ENCODE data around the gene SEZ6. TPM values are rescaled to one million over a fixed set of nuclear protein-coding genes. Genes with fewer than 3 reads are reported as not detected.

The SEZ6 gene
- total and polyA plus RNA-seq, 4 experiments from 2014 or later = 0.41 to 0.81 TPM; not detected in 2

GRCh38 chr17:29042026-29042678 is 36.3 kb upstream of the SEZ6 start:
- H3K4me3 ChIP-seq (ENCODE audit: low read length in 2 of 2) = no peak overlapping the region
- no peaks in the 10 kb centered on the region for H3K9me3 ChIP-seq (ENCODE audit: control insufficient read depth in 1 of 2, low read length in 2 of 2)
- H3K4me1 ChIP-seq (ENCODE audit: insufficient read depth, low read length) = no peaks in the 10 kb centered on the region
- H3K36me3 Mint-ChIP-seq = no peaks in the 10 kb centered on the region
- H3K36me3 ChIP-seq (ENCODE audit: insufficient read depth, low read length) = no peaks in the 10 kb centered on the region
- no peak overlapping the region for H3K27ac ChIP-seq (ENCODE audit: low read depth, low read length)
- H3K9me3 Mint-ChIP-seq = peaks cover 0 to 3% (median 0%) of the 10 kb centered on the region in 8 donors
- no peaks in the 10 kb centered on the region for H3K27me3 ChIP-seq (ENCODE audit: insufficient read depth, low read length)
- ChIA-PET CTCF (ENCODE audit: partially characterized antibody) (no interaction called here), POLR2A (ENCODE audit: partially characterized antibody) (no interaction called here)
- DNase-seq = no peak
- no peak overlapping the region for H3K27ac Mint-ChIP-seq
- H3K4me1 Mint-ChIP-seq = no peaks in the 10 kb centered on the region
- H3K27me3 Mint-ChIP-seq = peaks cover 4 to 5% of the 10 kb centered on the region in 2 donors
- no peak overlapping the region for H3K4me3 Mint-ChIP-seq
- intact Hi-C loops (cut with micrococcal nuclease) = no loop called here

- Mint-ChIP-seq H3K4me1 (no peaks in the 10 kb centered on the region), H3K27me3 (peaks cover 2 to 5% of the 10 kb centered on the region in 2 donors)
- intact Hi-C loops (cut with micrococcal nuclease) = no loop called here
Measured at GRCh38 chr17:29041571-29041970, 35.7 kb upstream of the SEZ6 start.

GRCh38 chr17:29041091-29041490 is 35.3 kb upstream of the SEZ6 start:
- H3K27me3 Mint-ChIP-seq = peaks cover 2 to 7% of the 10 kb centered on the region in 2 donors
- peaks cover 0 to 3% (median 0%) of the 10 kb centered on the region in 8 donors for H3K9me3 Mint-ChIP-seq
- Histone ChIP-seq H3K36me3 (ENCODE audit: insufficient read depth, low read length) (no peaks in the 10 kb centered on the region), H3K27me3 (ENCODE audit: insufficient read depth, low read length) (no peaks in the 10 kb centered on the region), H3K9me3 (ENCODE audit: control insufficient read depth in 1 of 2, low read length in 2 of 2) (no peaks in the 10 kb centered on the region), H3K27ac (ENCODE audit: low read depth, low read length) (no peak overlapping the region), H3K4me1 (ENCODE audit: insufficient read depth, low read length) (no peaks in the 10 kb centered on the region), H3K4me3 (ENCODE audit: low read length in 2 of 2) (no peak overlapping the region)
- POLR2A ChIA-PET (ENCODE audit: partially characterized antibody) = no interaction called here
- intact Hi-C loops (cut with micrococcal nuclease) = no loop called here
- no peak overlapping the region for H3K27ac Mint-ChIP-seq
- H3K4me3 Mint-ChIP-seq = no peak overlapping the region
- H3K36me3 Mint-ChIP-seq = no peaks in the 10 kb centered on the region
- H3K4me1 Mint-ChIP-seq = no peaks in the 10 kb centered on the region
- CTCF ChIA-PET (ENCODE audit: partially characterized antibody) = no interaction called here
- no peak for DNase-seq

More at GRCh38 chr17:29041571-29041970, 35.7 kb upstream of the SEZ6 start:
- H3K4me3 Mint-ChIP-seq = no peak overlapping the region
- peaks cover 0 to 3% (median 0%) of the 10 kb centered on the region in 8 donors for H3K9me3 Mint-ChIP-seq
- no peaks in the 10 kb centered on the region for H3K4me1 ChIP-seq (ENCODE audit: insufficient read depth, low read length)
- H3K27ac ChIP-seq (ENCODE audit: low read depth, low read length) = no peak overlapping the region
- no peaks in the 10 kb centered on the region for H3K36me3 ChIP-seq (ENCODE audit: insufficient read depth, low read length)
- no peak overlapping the region for H3K4me3 ChIP-seq (ENCODE audit: low read length in 2 of 2)
- no peak for DNase-seq
- H3K9me3 ChIP-seq (ENCODE audit: control insufficient read depth in 1 of 2, low read length in 2 of 2) = no peaks in the 10 kb centered on the region
- POLR2A ChIA-PET (ENCODE audit: partially characterized antibody) = no interaction called here
- no peaks in the 10 kb centered on the region for H3K36me3 Mint-ChIP-seq
- H3K27me3 ChIP-seq (ENCODE audit: insufficient read depth, low read length) = no peaks in the 10 kb centered on the region
- no peak overlapping the region for H3K27ac Mint-ChIP-seq
- CTCF ChIA-PET (ENCODE audit: partially characterized antibody) = no interaction called here

GRCh38 chr17:29039764-29040598 is 34.1 kb upstream of the SEZ6 start:
- no peaks in the 10 kb centered on the region for H3K36me3 Mint-ChIP-seq
- POLR2A ChIA-PET (ENCODE audit: partially characterized antibody) = no interaction called here

GRCh38 chr17:29038085-29038795 is 32.4 kb upstream of the SEZ6 start:
- intact Hi-C loops (cut with micrococcal nuclease) = no loop called here
- Histone ChIP-seq H3K27ac (ENCODE audit: low read depth, low read length) (no peak overlapping the region), H3K27me3 (ENCODE audit: insufficient read depth, low read length) (no peaks in the 10 kb centered on the region), H3K9me3 (ENCODE audit: control insufficient read depth in 1 of 2, low read length in 2 of 2) (no peaks in the 10 kb centered on the region), H3K4me3 (ENCODE audit: low read length in 2 of 2) (no peak overlapping the region), H3K4me1 (ENCODE audit: insufficient read depth, low read length) (no peaks in the 10 kb centered on the region), H3K36me3 (ENCODE audit: insufficient read depth, low read length) (no peaks in the 10 kb centered on the region)
- no peak for DNase-seq
- Mint-ChIP-seq H3K4me1 (no peaks in the 10 kb centered on the region), H3K27me3 (peaks cover 12 to 15% of the 10 kb centered on the region in 2 donors), H3K36me3 (peaks cover 0 to 4% of the 10 kb centered on the region in 2 donors), H3K4me3 (no peak overlapping the region), H3K9me3 (peaks cover 0 to 21% (median 15%) of the 10 kb centered on the region in 8 donors), H3K27ac (no peak overlapping the region)
- POLR2A ChIA-PET (ENCODE audit: partially characterized antibody) = no interaction called here
- CTCF ChIA-PET (ENCODE audit: partially characterized antibody) = interaction anchor here (1.6 kb wide), 1 partner anchor 10 kb away, joined by 6 read pairs; no protein-coding TSS in a partner anchor

More at GRCh38 chr17:29039764-29040598, 34.1 kb upstream of the SEZ6 start:
- H3K4me3 ChIP-seq (ENCODE audit: low read length in 2 of 2) = no peak overlapping the region
- H3K27ac ChIP-seq (ENCODE audit: low read depth, low read length) = no peak overlapping the region
- H3K36me3 ChIP-seq (ENCODE audit: insufficient read depth, low read length) = no peaks in the 10 kb centered on the region
- H3K4me1 ChIP-seq (ENCODE audit: insufficient read depth, low read length) = no peaks in the 10 kb centered on the region
- Mint-ChIP-seq H3K9me3 (peaks cover 0 to 6% (median 4%) of the 10 kb centered on the region in 8 donors), H3K27me3 (peaks cover 8 to 12% of the 10 kb centered on the region in 2 donors), H3K27ac (no peak overlapping the region), H3K4me1 (no peaks in the 10 kb centered on the region), H3K4me3 (no peak overlapping the region)
- no peaks in the 10 kb centered on the region for H3K27me3 ChIP-seq (ENCODE audit: insufficient read depth, low read length)
- CTCF ChIA-PET (ENCODE audit: partially characterized antibody) = interaction anchor here (1.6 kb wide), 1 partner anchor 9 kb away, joined by 6 read pairs; no protein-coding TSS in a partner anchor
- intact Hi-C loops (cut with micrococcal nuclease) = no loop called here
- DNase-seq = no peak
- no peaks in the 10 kb centered on the region for H3K9me3 ChIP-seq (ENCODE audit: control insufficient read depth in 1 of 2, low read length in 2 of 2)

DNA sequence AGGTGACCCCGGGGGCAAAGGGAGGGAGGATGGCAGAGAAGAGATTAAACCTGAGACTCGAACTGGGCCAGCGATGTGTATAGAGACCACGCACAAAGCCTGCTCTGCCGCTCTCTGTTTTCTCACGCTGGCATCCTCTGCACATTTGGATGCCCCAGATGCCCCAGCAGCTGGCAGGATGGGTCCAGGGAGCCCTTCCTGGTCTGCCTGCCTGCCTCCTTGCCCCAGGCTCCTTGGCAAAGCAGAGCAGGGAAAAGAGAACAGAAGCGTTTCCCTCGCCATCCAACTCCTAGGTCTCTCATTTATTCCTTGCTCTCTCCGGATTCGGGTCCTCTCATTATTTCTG is 31.9 kb upstream of the SEZ6 start:
- no peaks in the 10 kb centered on the region for H3K9me3 ChIP-seq (ENCODE audit: control insufficient read depth in 1 of 2, low read length in 2 of 2)
- H3K9me3 Mint-ChIP-seq = peaks cover 0 to 21% (median 15%) of the 10 kb centered on the region in 8 donors
- peaks cover 15 to 18% of the 10 kb centered on the region in 2 donors for H3K27me3 Mint-ChIP-seq
- H3K4me3 Mint-ChIP-seq = no peak overlapping the region
- ChIA-PET CTCF (ENCODE audit: partially characterized antibody) (no interaction called here), POLR2A (ENCODE audit: partially characterized antibody) (no interaction called here)
- no peaks in the 10 kb centered on the region for H3K27me3 ChIP-seq (ENCODE audit: insufficient read depth, low read length)
- no peaks in the 10 kb centered on the region for H3K4me1 Mint-ChIP-seq
- H3K27ac Mint-ChIP-seq = no peak overlapping the region
- peaks cover 0 to 4% of the 10 kb centered on the region in 2 donors for H3K36me3 Mint-ChIP-seq
- no peak overlapping the region for H3K4me3 ChIP-seq (ENCODE audit: low read length in 2 of 2)
- no peaks in the 10 kb centered on the region for H3K36me3 ChIP-seq (ENCODE audit: insufficient read depth, low read length)
- no peak for DNase-seq
- H3K4me1 ChIP-seq (ENCODE audit: insufficient read depth, low read length) = no peaks in the 10 kb centered on the region
- intact Hi-C loops (cut with micrococcal nuclease) = no loop called here
- H3K27ac ChIP-seq (ENCODE audit: low read depth, low read length) = no peak overlapping the region

DNA sequence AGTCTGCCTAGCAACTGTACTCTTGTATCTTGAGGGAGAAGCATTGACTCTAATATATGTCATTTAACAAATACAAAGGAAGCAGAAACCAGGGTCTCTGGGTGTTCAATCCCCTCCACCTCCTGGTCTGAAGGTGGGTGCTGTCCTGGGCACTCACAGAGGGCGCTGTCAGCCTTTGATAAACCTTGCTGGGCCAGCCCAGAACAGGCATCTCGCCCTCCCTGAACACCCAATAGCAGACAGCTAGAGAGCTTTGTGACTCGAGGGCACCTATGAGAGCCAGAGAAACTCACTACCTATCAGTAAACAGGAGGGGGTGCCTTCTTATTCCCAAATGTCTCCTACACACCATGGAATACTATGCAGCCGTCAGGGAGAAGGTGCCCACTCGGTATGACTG is 30.8 kb upstream of the SEZ6 start:
- ChIA-PET CTCF (ENCODE audit: partially characterized antibody) (no interaction called here), POLR2A (ENCODE audit: partially characterized antibody) (no interaction called here)
- no peak overlapping the region for H3K27ac Mint-ChIP-seq
- no peaks in the 10 kb centered on the region for H3K4me1 Mint-ChIP-seq
- no peaks in the 10 kb centered on the region for H3K9me3 ChIP-seq (ENCODE audit: control insufficient read depth in 1 of 2, low read length in 2 of 2)
- H3K36me3 ChIP-seq (ENCODE audit: insufficient read depth, low read length) = no peaks in the 10 kb centered on the region
- no peak for DNase-seq
- H3K4me3 Mint-ChIP-seq = no peak overlapping the region
- H3K27ac ChIP-seq (ENCODE audit: low read depth, low read length) = no peak overlapping the region
- intact Hi-C loops (cut with micrococcal nuclease) = no loop called here
- no peaks in the 10 kb centered on the region for H3K4me1 ChIP-seq (ENCODE audit: insufficient read depth, low read length)
- peaks cover 0 to 21% (median 15%) of the 10 kb centered on the region in 8 donors for H3K9me3 Mint-ChIP-seq
- no peak overlapping the region for H3K4me3 ChIP-seq (ENCODE audit: low read length in 2 of 2)
- H3K27me3 Mint-ChIP-seq = peaks cover 25 to 27% of the 10 kb centered on the region in 2 donors
- H3K27me3 ChIP-seq (ENCODE audit: insufficient read depth, low read length) = peaks cover 2% of the 10 kb centered on the region
- peaks cover 0 to 4% of the 10 kb centered on the region in 2 donors for H3K36me3 Mint-ChIP-seq

Data from CD4-positive, alpha-beta memory T cell (primary cell).